GM18511 (cell line): ENCODE data around the gene WDR82.

Experiments used
- ATAC-seq: cut with Tn5 transposase; IDR thresholded peaks from one replicate; pipeline ENCODE4 v1.9.1; 2021; ENCODE audit warnings: mild to moderate bottlenecking, moderate library complexity; ENCODE audit not compliant: unreplicated experiment

Gene WDR82

GRCh38 chr3:52278510-52279069 lies at the start of gene WDR82:
Gene WDR82, minus strand, starts transcription at chr3:52278649. Its CDS starts 288 bp downstream, at chr3:52278361.
- peak; percentile 87 for ATAC-seq

- no peak for ATAC-seq
Measured at GRCh38 chr3:52327486-52328290, 49.2 kb upstream of the WDR82 start.

- no peak for ATAC-seq
Measured at GRCh38 chr3:52326976-52327375, 48.5 kb upstream of the WDR82 start.

GRCh38 chr3:52325686-52326085 lies 47.2 kb upstream of the WDR82 start:
- no peak for ATAC-seq

GRCh38 chr3:52324676-52325075 lies 46.2 kb upstream of the WDR82 start:
- ATAC-seq: no peak

- ATAC-seq: no peak
Measured at GRCh38 chr3:52323526-52324295, 45.3 kb upstream of the WDR82 start.

GRCh38 chr3:52322466-52322865 lies 44.0 kb upstream of the WDR82 start:
- no peak for ATAC-seq

GRCh38 chr3:52321481-52321880 lies 43.0 kb upstream of the WDR82 start:
- ATAC-seq: no peak

GRCh38 chr3:52319921-52320595 lies 41.6 kb upstream of the WDR82 start:
- ATAC-seq: no peak

GRCh38 chr3:52318186-52318816 lies 39.9 kb upstream of the WDR82 start:
- ATAC-seq: no peak

GRCh38 chr3:52317208-52318000 lies 39.0 kb upstream of the WDR82 start:
- no peak for ATAC-seq

GRCh38 chr3:52315977-52316764 lies 37.7 kb upstream of the WDR82 start, which contains the start of gene DNAH1:
Gene DNAH1, plus strand, starts transcription at chr3:52316319. Its CDS starts 6,124 bp downstream, at chr3:52322443.
- ATAC-seq: no peak

GRCh38 chr3:52315006-52315405 lies 36.6 kb upstream of the WDR82 start:
- no peak for ATAC-seq

- ATAC-seq: no peak
Measured at GRCh38 chr3:52314489-52314888, 36.0 kb upstream of the WDR82 start.

GRCh38 chr3:52313774-52314188 lies 35.3 kb upstream of the WDR82 start:
- peak; percentile 96 for ATAC-seq

- peak; percentile 27 for ATAC-seq
Measured at GRCh38 chr3:52313188-52313773, 34.8 kb upstream of the WDR82 start.

GRCh38 chr3:52311576-52312119 lies 33.2 kb upstream of the WDR82 start:
- ATAC-seq: no peak

GRCh38 chr3:52310861-52311575 lies 32.6 kb upstream of the WDR82 start:
- ATAC-seq: peak; percentile 58
